CD4-positive, alpha-beta T cell treated with Interleukin-15 for 1 hour (primary cell): ENCODE data around the gene PEAK3.
A peak's percentile ranks its signal among the peaks of the same experiment; 100 is the strongest.

Experiments used
- DNase-seq: peaks from one replicate; pipeline ENCODE4 v3.0.0-alpha.2; 2020

The PEAK3 gene

DNA sequence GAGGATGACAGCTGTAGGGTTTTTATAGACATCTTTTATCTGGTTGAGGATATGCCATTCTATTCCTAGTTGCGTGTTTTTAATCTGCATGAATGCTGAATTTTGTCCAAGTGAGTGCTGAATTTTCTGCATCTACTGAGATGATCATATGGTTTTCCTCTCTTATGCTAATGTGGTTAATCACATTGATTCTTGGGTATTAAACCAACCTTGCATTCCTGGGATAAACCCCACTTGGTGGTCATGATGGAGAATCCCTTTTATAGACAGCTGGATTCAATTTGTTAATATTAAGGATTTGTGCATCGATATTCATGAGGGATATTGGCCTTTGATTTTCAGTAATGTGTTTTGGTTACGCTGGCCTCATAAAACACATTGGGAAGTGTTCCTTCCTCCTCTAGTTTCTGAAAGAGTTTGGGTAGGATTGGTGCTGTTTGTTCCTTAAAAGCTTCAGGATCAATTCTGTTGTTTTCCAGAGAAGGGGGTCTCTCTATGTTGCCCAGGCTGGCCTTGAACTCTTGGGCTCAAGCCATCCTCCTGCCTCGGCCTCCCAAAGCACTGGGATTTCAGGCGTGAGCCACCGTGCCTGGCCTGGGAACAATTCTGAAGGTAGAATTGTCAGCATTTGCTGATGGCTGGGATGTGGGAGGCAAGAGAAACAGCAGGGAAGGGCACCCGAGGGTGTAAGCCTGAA, 33.3 kb upstream of the PEAK3 start:
- DNase-seq, result no peak

DNA sequence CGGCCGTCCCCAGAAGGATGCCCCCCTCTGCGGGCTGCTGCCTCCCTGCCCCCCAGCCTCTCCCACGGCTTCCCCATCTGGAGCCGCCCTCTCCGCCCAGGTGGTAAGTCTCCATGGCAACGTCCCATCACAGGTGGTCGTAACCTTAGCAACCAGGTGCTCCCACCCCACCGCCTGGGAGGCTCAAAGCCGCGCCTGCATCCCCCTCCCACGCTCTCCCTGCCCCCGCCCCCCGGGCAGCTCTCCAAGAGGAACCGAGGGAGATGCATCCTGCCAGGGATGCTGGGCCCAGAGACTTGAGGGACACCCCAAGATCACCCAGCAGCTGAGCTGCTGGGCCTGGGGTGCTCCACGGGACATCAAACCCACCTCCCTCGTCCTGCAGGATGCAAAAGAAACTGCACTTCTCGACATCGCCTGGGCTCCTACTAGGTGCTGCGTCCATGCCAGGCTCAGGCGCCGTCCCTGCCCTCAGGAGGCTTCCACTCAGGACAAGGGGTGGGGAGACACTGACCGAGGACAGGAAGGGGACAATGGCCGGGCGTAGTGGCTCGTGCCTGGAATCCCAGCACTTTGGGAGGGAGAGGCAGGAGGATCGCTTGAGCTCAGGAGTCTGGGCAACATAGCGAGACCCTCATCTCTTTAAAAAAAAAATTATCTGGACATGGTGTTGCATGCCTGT, 31.0 kb upstream of the PEAK3 start:
- DNase-seq, result no peak

DNA sequence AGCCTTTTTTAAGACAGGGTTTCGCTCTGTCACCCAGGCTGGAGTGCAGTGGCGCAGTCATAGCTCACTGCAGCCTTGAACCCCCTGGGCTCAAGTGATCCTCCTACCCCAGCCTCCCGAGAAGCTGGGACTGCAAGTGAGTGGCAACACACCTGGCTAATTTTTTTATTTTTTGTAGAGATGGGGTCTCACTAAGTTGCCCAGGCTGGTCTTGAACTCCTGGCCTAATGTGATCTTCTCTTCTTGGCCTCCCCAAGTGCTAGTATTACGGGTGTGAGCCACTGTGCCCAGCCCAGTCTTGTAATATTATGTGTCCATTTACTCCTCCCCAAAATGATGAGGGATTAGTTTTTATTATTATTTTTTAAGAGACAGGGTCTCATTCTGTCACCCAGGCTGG, 29.1 kb upstream of the PEAK3 start:
- no peak for DNase-seq

DNA sequence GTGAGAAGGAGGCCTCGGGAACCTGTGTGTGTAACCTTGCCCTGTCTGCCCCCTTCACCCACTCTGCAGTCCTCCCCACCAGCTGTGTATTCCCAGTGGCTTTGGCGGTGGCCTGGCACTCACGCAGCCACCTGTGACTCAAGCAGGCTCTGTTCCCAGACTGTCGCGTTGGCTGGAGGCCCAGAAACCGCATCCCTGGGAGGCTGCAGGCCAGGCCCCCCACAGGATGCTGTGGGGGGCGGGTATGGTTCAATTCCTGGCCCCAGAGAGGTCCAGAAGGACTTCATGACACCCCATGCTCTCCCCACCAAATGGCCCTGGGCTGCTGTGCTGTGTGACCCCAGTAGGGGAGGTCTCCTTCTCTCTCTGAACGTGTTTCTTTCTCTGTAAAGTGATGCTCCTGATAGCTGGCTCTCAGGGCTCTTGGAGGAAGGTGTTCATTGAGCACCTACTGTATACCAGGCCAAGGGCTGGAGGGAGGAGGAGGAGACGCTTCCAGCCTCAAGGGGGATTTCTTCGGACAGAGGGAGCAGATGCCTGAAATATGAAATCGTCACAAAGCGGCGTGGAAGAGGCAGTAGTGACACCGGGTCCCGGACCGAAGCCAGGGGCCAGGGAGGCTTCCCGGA, 27.9 kb upstream of the PEAK3 start:
- no peak for DNase-seq

DNA sequence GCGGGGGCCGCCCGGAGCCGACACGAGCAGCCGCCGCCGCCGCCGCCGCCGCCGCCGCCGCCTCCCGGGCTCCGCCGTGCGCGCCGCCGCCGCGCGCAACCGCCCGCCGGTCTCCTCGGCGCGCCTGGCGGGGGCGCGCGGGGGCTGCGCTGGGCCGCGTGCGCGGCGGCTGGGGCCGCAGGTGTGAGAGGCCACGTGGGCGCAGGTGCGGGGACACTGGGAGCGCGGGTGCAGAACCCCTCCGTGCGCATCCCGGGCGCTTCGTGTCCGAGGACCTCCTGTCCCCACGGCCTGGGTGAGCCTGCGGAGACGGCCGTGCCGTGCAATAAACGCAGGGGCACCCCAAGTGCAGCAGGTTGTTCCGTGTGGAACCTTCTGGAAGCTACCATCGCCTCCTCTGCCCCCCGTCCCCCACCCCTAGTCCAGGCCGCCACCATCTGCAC, 26.2 kb upstream of the PEAK3 start, which contains the start of gene LINGO3:
Gene LINGO3 (minus strand): TSS at position 41 of the 443 bp plus-strand sequence. CDS start 16,378 bp downstream, outside the sequence.
- DNase-seq, result no peak

DNA sequence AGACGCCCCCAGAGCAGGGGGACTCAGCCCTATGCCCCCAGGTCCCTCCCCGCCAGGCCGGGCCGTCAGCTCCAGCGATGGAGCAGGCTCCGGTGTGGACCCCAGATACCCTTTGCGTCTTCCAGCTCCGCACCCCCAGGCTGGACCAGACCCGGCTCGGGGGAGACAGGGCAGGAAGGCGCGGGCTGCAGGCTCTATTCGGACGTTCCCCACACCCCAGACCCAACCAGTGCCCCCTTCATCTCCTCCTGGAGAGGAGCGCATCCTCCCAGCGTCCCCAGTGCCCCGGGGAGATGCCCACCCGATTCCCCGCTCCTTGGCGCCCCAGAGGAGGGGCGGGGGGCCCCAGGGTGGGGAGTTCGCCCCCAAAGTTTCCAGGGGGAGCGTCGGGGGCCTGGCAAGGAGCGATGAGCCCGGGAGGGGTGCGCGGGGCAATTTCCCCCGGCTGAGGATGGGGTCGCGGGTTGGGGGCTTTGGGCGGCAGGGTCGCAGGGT, 25.6 kb upstream of the PEAK3 start:
- DNase-seq, result no peak

DNA sequence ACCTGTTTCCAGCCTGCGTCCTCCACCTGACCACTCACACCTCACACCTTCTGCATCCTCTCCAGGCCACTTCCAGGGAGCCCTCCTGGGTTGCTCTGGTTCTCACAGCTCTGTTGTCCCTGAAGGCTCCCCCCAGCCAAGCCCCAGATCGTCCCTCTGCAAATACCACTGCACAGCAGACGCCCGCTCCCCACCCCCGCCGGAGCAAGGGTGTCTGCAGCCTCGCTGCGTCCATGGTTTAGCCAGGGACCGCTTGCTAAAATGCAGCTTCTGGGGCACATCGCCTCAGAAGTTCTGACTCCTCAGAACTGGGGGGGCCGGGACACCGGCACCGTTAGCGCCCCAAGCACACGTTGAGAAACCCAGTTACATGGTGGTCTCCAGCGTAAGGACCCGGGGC, 25.0 kb upstream of the PEAK3 start:
- no peak for DNase-seq

DNA sequence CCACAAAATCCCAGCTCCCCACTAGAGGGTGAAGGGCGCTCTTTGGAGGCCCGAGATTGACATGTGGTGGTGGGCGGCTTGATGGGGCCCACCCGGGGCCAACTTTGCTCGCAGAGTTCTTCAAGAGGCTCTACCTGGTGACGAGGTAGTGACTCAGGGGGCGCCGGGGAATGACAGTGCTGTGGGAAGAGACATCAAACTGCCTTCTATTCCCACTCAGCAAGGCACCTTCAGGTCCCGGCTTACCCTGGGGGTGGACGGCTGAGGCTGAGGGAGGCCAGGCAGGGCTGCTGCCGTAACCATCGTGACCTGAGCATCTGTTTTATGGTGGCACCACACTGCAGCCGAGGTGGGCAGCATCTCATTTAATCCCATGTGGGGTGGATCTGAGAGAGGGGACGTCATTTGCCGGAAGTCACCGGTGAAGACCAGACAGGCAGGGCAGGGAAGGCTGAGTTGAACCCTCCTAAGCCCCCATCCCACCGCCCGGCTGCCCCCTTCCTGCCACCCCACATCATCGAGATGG, 24.4 kb upstream of the PEAK3 start:
- DNase-seq, result no peak

DNA sequence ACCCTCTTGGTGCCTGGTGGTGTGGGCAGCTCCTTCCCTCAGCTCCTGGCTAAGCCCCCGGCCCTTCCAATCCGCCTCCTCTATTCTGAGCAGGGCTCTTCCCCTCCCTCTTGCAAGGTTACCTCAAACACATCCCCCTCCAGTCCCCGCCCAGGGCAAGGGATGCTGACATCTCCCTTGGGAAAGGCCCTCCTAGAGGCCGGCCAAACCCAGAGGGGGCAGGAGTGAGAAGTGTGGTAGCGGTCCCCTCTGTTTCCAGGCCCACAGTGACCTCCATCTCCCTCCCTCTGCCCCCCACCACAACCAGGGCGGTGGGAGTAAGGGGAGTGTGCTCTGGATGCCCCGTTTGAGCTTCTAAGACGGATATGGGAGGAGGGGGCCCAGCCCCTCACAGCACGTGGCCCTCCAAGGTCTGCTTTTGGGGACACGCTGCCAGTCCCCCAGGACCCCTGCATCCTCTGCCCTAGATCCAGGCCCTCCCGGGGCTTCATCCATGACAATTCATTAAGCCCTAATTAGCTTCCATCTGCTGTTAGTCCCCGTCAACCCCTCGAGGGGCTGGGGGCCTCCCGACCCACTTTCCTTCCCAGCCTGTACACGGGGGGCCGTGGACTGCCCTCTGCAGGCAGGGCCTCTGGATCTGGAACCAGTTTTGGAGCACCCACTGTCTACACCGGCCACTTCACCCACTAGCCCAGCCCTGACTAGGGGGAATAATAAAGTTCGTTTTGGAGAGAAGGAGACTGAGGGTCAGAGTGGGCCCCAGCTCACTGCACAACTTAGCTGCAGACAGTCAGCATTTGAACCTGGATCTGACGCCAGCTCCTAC, 23.7 kb upstream of the PEAK3 start:
- no peak for DNase-seq

DNA sequence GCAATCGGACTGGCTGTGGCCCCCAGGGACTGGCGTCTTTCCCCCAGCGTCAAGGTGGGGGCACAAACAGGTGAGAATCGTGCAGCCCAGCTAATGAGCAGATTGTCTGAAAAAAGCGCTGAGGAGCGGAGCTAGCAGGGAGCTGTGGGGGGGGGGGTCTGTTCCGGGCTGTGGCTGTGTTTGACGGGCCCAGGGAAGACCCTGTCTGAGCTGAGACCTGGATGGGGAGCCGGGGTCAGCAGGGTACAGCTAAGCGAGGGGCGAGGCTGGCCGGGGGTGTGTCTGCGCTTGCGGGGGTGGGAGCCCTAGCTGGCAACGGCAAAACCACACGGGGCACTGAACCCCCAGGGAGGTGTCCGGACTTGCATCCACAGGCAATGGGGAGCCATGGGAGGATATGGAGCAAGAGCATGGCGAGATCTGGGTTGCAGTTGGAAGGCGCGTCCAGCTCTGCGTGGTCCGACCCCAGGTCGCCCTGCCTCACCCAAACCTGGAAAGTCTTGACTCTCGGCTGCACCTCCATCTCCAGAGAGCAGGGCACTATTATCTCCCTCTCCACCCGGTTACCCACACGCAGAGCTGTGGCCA, 21.3 kb upstream of the PEAK3 start:
- no peak for DNase-seq

DNA sequence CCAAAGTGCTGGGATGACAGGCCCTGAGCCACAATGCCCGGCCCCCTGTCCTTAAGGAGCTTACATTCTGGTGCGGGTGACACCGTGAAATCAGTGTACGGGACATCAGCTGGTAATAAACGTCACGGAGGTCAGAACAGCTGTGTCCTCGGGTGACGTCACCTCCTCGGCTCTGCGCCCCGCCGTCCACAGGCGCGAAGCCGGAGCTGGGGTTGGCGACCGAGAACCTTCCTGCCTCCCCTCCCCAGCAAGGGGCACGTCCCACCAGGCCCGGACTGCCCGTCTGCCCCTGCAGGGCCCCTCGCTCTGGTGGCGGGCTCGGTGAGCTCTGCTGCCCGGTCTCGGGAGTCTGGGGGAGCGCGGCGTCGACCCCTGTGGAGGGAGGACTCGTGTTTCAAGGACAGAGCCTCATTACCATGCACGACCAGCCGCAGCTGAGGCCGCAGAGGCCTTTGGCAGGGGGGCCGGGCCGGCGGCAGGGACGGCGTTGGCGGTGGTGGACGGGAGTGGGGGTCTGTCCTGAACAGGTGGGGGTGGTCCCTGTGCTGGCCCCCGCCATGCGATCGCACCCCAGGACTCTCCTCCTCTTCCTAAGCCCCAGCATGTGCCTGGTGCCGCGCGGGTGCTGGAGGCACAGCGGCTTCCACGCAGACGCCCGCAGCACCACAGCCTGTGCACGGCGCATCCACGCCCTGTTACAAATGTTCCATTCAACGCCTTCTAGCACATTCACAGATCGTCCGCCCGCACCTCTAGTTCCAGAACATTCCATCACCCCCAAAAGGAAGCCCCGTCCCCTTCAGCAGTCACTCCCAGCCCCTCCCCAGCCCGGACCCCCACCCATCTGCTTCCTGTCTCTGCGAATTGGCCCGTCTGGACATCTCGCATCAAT, 20.6 kb upstream of the PEAK3 start:
- DNase-seq, result peak; percentile 69

DNA sequence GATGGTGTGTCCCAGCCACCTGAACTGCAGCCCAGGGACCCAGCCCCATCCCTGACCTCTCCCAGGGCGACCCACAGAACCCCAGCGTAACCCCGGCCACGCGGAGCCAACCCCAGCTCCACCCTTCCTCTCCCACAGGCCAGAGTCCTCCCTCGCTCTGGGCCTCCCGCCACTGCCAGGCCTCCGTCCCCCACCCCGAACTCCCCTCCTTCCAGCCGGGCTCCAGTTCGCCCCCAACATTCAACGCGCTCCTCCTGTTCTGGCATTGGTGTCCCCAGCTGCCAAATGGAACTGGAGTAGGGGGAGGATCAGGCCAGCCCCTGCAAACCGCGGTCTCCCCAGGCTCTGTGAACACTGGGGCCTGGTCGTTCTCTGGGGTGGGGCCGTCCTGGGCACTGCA, 18.6 kb upstream of the PEAK3 start:
- no peak for DNase-seq

DNA sequence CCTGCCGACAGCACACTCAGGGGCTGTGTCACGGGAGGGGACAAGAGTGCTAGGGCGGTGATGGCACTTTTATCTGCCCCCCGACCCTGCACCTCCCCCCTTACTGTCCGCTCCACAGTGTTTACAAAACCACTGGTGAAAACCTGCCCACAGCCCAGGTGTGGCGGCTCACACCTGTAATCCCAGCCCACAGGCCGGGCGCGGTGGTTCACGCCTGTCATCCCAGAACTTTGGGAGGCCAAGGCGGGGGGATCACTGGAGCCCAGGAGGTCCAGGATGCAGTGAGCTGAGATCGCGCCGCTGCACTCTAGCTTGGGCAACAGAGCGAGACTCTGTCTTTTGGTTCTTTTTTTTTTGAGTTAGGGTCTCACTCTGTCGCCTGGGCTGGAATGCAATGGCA, 14.2 kb upstream of the PEAK3 start:
- no peak for DNase-seq

DNA sequence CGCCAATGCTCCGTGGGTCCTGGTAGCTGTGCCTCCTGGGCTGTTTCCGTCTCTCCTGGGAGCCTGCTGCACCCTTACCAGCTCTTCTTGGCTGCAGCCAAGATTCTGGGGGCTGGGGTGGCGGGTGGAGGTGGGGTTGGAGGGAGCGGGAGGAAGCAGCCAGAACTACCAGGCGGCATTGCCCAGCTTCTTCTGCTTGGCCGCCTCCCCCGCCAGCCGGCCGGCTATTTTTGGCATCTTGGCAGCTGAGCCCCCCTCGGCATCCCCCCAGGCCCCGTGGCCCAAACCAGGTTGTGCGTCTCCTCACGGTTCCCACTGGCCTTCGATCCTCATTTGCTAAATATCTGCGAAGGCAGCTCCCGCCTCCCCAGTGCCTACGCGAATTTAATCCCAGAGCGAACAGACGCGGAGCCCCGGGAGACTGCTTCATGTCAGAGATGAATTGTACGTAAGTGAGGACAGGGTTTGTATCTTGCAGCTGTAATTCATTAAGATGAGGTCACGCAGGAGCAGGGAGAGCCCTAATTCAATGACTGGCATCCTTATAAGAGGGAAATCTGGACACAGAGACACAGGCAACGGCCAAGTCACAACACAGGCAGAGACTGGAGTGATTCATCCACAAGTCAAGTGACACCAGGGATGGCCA, 12.8 kb upstream of the PEAK3 start:
- DNase-seq, result no peak

DNA sequence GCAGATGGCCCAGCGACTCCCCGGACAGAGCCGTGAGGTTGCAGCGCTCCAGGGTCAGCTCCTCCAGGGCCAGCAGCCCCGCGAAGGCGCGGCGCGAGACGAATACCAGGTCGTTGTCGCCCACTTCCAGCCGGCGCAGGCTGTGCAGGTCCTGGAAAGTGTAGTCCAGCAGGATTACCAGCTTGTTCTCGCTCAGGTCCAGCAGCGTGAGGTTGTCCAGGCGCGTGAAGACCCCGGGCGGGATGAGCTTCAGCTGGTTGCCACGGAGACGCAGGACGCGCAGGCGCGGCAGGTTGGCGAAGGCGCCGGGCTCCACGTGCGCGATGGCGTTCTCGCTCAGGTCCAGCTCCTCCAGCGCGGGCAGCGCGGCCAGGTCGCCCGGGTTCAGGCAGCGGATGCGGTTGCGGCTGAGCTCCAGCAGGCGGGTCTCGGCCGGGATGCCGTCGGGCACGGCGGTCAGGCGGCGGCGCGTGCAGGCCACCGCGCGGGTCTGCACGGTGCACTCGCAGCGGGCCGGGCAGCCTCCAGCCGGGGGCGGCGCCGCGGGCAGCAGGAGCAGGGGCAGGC, 9.3 kb upstream of the PEAK3 start:
- no peak for DNase-seq

DNA sequence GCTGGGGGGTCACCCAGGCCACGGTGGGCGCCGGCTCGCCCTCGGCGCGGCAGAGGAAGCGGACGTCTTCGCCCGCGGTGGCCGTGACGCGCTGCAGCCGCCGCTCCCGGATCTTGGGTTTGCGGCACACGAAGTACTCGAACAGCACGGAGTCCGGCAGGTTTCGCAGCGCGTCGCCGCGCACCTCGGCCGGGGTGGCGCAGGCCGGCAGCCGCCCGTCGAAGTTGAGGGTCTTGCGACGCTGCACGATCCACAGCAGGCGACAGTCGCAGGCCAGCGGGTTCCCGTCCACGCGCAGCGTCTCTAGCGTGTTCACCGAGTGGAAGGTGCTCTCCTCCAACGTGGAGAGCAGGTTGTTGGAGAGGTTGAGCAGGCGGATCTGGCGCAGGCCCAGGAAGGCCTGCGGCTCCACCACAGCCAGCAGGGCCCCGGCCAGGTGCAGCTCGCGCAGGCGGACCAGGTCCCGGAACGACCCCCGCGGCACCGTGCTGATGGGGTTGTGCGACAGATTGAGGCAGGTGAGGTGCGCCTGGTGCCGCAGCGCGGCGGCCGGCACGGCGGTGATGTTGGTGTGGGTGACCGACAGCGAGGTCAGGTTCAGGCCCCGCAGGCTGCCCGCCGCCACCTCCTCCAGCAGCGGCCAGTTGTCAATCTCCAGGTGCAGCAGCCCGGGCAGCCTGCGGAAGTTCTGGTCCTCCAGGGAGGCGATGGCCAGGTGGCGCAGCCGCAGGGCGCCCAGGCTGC, 8.6 kb upstream of the PEAK3 start:
- DNase-seq, result no peak

DNA sequence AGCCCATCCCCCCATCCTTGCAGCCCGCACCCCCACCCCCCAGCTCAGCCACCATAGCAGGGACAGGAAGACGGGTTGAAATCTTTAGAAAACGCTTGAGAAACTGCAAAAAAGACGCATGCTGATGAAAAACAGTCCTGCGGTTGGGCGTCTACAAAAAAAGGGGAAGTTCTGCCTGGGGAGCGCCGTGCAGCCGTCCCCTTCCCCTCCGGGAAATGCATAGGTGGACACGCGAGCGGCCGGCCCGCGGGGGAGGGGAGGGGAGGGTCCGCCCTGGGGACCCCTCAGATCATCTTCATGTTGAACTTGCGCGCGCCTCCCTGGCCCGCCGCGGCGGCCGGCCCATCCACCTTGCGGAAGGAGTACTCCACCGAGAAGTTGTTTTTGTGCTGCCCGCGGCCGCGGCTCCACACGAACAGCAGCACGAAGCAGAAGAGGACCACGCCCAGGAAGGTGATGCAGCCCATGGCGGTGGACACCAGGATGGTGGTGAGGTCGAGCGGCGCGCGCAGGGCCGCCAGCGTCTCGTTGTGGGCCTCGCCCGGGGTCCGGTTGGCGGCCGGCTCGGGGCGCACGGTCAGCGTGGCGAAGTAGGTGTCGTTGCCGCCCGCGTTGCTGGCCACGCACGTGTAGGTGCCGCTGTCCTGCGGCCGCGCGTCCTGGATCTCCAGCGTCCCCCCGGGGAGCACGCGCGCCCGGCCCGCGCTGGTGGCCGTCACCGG, 7.9 kb upstream of the PEAK3 start:
- peak; percentile 73 for DNase-seq

DNA sequence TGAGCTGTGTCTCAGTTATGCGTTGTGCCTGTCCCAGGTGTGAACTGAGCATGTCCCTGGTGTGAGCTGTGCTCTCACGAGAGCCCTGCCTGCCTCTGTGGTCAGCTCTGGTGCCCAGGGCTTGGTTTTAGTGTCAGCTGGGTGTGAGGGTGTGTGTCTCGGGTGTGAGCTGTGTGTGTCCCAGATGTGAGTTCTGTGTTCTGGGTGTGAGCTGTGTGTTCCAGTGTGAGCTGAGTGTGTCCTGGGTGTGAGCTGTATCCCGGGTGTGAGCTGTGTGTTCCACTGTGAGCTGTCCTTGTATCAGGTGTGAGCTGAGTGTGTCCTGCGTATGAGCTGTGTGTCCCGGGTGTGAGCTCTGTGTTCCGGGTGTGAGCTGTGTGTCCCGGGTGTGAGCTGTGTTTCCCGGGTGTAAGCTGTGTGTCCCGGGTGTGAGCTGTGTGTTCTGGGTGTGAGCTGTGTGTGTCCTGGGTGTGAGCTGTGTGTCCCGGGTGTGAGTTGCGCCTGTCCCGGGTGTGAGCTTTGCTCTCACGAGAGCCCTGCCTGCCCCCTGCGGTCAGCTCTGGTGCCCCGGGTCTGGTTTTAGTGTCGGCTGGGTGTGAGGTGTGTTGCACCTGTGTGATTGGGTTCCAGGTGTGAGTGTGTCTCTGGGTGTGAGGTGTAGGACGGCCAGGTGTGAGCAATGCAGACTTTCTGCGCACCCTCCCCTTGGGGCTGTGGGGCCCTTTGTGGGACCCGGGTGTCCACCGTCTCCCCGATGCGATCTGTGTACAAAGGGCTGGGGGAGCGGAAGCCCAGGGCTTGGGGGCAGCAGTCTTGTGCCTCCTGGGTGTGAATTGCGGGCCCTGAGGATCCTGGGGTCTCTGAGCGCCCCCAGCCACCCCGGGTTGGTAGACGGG, 7.1 kb upstream of the PEAK3 start:
- DNase-seq, result no peak
